Medulla oblongata (tissue), 1 donor: Measurements from ENCODE around the gene RELT.

ENCODE experiments used
- DNase-seq: peaks from one replicate; pipeline ENCODE4 v3.0.0-alpha.2; 2015; ENCODE audit errors: extremely low spot score

RELT gene

DNA sequence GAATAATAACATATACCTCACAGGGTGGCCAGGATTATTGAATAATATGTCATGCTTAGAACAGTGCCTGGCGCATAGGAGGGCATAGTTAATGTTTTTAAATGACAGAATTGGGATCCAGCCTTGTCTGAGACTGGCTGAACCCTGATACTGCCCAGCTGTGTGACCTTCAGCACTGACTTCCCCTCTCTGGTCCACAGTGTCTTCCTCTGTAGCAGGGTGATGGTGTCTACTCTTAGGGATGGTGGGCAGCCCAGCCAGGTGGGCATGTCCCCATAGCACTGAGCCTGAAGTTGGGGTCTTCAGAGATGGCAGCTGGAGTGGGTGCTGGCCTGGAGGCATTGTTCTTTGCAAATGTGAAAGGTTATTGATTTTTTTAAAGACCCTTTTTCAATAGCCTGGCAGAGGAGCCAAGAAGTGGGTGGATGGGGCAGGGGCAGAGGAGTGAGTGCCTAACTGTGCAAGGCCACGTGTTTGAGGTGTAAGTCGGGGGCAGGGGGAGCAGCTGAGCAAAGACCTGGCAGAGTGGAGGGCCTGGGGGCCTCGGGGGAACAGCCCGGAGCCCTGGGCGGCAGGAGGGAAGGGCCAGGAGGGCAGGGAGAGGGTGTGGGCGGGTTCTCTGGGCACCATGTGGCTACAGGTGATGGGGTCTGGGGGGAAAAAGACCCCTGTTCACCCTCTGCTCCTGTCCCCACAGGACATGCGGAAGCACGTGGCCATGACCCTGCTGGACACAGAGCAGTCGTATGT, 29.8 kb upstream of the RELT start:
- DNase-seq, result no peak

DNA sequence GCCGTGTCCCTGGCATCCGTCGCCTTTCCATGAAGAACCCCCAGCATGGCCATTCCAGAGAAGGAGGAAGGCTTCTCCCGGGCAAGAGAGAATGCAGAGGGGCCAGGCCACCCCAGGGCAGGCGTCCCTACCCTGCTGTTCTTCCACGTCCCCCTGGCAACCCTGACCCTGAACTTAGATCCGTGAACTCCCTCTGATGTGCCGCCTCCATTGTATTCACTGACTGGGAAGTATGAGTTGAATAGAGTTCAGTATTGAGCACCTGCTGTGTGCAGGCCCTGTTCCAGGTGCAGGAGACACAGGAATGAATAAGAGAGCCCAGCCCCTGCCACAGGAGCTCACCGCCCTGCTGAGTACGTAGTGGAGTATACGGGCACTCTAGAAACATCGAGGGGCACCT, 29.1 kb upstream of the RELT start:
- no peak for DNase-seq

DNA sequence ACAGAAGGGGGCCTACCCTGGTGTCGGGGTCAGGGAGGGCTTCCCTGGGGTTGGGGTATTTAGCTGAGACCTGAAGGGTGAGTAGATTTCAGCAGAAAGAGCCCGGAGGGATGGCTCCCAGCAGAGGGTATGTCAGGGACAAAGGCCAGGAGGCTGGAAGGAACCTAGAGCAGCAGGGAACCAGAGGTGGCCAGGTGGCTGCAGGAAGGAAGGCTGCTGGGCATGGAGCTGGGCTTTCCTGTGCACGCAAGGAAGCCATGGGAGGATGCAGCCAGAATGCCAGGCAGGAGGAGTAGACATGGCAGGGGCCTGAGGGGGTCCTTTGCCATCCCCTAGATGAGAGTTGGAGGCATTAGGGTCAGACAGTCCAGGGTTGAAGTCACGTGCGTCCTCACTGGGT, 27.4 kb upstream of the RELT start:
- no peak for DNase-seq

- DNase-seq, result no peak
These were observed 26.6 kb upstream of the RELT start for GRCh38 chr11:73349633-73350032.

DNA sequence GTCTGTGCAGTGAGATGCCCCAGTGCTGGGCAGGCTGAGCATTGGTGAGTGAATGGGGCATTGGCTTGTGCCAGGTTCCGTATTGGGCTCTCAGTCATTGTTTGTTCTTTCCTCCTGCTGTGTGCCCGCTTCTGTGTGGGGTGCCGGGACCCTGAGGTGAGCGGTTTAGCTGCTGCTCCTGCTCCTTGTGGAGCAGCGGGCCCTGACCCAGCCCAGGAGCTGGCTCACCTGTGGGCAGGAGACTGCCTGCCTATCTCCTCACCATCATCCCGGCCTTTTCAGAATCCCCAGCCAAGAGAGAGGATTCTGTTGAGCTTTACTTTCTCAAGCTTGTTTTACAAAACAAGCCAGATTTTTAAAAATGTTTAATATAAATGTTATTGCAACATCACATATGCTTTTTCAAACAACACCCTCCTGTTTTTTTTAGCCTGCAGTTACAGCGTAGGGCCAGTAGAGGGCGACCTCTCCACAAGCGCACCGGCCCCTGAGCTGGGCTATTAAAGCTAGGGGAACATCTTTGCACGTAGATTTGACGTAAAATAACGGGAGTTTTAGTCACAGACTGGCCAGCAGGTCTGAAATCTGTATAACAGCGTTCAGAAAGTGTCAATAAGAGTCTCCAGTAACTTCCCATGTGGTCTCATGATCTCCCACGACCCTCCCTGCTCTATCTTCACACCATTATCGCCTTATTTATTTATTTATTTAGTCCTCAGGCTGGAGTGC, 25.1 kb upstream of the RELT start:
- DNase-seq, result peak; percentile 77

DNA sequence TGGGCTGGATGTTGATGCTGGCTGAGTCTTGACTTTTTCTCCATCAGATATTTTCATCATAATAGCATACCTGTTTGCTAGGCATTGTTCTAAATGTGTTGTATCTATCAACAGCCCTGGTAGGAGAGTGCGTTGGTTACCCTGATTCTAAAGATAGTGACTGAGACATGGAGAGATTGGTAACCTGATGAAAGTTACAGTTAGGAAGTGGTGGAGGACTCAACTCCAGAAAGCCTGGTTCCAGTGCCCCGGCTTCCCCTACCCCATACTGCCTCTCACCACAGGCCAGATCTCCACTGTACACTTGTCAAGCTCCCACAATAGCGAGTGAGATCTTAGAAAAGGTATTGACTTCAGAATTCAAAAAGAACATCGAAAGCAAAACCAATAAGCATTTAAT, 22.8 kb upstream of the RELT start:
- DNase-seq, result no peak

GRCh38 chr11:73355109-73355508, 21.1 kb upstream of the RELT start:
- no peak for DNase-seq

DNA sequence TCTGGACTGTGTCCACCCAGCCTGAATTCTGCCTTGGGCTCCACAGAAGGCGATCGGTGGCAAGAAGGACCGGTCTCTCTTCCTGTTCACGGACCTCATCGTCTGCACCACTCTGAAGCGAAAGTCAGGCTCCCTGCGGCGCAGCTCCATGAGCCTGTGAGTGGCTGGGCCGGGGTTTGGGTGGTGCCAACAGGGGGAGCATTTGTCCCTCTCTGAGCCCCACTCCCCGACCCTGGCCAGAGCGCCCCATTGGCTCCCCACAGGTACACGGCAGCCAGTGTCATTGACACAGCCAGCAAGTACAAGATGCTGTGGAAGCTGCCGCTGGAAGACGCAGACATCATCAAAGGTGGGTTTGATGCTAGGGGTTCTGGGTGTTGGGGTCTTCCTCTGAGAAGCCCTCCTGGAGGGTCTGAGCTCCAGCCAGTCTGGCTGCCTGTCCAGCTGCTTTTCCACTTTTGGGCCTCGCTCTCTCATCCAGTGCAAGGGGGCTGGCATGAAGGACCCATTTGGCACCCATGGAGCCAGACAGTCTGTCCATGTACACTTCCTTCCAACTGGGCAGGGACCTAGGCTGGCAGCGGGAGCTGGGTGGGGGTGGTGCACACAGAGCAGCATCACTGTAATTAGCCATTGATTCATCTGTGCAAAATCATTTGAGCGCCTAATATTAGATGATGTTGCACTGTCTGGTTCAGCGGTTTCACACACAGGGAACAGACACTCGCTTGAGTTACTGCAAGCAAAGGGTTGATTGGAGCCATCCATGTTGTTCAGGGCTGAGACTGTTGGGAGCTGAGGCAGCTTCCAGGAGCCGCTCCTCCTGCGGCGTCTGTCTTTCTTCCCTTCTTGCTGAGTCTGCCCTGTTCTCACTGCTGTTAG, 19.0 kb upstream of the RELT start:
- DNase-seq, result no peak

DNA sequence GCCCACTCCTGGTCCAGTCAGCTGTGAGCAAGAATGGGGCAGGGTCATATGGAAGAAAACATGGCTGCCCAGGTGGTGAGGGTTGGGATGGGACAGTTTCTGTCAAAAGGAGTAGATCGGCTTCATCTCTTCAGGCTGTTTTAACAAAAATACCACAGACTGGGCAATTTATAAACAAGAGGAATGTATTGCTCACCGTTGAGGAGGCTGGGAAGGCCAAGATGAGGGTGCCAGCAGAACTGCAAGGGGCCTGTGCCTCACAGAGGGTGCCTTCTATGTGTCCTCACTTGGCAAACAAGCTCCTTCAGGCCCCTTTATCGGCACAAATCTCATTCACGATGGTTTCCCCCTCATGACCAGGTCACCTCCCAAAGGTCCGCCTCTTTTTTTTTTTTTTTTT, 18.1 kb upstream of the RELT start:
- DNase-seq, result no peak

GRCh38 chr11:73359341-73359740, 16.9 kb upstream of the RELT start:
- DNase-seq, result no peak

- peak; percentile 74 for DNase-seq
These were observed 16.1 kb upstream of the RELT start for GRCh38 chr11:73359930-73360742.

GRCh38 chr11:73360743-73361369, 15.3 kb upstream of the RELT start:
- DNase-seq, result no peak

DNA sequence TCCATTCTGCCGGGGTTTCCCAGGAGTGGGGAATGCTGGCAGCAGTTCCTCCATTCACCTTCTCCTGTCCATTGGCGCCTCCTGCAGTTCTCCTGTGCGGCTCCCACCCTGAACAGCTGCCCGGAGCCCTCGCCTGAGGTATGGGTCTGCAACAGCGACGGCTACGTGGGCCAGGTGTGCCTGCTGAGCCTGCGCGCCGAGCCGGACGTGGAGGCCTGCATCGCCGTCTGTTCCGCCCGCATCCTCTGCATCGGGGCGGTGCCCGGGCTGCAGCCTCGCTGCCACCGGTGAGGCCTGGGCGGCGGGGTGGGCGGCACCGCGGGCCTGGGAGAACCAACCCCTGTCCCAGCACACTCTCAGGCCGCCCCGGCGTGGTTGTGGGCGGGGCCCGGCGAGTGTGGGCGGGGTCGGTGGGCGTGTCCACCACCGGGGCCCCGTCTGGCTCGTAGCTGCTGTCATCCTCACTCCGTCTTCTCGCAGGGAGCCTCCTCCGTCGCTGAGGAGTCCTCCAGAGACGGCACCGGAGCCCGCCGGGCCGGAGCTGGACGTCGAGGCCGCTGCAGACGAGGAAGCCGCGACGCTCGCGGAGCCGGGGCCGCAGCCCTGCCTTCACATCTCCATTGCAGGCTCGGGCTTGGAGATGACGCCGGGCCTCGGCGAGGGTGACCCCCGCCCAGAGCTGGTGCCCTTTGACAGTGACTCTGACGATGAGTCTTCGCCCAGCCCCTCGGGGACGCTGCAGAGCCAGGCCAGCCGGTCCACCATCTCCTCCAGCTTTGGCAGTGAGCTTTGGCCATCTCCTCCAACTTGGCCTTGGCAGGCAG, 14.0 kb upstream of the RELT start:
- no peak for DNase-seq

- no peak for DNase-seq
These were observed 13.1 kb upstream of the RELT start for GRCh38 chr11:73363147-73363546.

DNA sequence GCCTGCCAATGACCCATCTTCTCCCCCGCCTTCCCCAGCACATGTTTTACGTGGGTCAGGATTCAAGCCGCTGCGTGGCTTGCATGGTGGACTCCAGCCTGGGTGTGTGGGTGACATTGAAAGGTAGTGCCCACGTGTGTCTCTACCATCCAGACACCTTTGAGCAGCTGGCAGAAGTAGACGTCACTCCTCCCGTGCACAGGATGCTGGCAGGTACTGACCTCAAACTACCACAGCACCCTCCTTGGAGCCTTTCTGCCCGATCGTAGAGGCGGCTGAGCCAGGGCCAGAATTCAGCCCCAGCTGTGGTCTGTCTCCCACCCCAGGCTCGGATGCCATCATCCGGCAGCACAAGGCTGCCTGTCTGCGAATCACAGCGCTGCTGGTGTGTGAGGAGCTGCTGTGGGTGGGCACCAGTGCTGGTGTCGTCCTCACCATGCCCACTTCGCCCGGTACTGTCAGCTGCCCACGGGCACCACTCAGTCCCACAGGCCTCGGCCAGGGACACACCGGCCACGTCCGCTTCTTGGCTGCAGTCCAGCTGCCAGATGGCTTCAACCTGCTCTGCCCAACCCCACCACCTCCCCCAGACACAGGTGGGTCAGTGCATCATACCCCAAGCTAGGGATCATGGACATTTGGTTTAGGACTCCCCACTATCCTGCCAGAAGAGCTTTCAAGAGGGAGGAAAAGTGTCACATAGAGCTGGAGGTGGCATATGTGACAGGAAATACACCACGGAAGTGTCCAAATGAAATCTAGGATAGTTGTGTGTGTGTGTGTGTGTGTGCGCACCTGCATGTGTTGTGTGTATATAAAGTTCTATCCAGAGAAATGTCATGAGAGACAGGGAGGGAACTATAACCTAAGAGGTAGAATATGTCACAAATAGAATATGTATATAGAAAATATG, 10.6 kb upstream of the RELT start:
- DNase-seq, result no peak

DNA sequence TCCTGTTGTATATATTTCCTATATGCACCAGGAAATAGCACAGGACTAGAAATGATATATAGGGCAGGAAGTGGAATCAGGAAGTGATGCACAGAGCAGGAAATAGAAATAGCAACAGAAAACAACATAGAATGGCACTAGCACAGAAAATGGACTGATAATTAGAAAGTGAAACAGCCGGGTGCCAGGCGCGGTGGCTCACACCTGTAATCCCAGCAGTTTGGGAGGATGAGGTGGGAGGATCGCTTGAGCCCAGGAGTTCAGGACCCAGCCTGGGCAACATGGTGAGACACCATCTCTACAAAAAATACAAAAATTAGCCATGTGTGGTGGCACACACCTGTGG, 10.0 kb upstream of the RELT start:
- DNase-seq, result no peak

DNA sequence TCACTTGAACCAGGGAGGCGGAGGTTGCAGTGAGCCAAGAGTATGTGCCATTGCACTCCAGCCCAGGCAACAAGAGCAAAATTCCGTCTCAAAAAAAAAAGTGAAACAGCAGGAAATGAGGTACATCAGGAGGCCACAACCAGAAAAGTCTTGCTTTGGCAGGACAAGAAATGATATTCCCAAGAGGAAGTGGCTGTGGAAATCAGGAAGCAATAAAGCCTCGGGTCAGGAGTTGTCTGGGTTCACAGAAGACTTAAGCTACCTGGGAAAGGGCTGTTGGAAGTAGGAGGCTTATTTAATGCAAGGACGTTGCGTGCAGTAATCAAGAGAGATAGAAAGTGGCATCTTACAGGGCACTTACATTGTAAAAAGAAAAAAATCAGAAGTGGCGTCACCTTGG, 9.2 kb upstream of the RELT start:
- DNase-seq, result no peak

DNA sequence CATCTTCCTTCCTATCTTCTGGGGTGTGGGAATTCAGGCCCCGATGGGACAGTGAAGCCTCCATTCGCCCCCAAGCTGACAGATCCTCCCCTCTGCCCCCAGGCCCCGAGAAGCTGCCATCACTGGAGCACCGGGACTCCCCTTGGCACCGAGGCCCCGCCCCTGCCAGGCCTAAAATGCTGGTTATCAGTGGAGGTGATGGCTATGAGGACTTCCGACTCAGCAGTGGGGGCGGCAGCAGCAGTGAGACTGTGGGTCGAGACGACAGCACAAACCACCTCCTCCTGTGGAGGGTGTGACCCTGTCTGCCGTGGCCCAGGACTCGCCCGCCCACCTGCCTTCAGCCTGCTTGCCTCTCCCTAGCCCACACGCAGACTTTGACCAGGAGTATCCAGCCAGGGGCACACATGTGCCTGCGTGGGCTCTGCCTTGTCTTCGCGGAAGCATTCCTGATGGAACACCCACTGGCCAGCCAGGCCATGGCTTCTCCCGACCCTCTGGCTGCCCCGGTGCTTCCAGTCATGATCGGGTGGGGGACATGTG, 8.6 kb upstream of the RELT start:
- no peak for DNase-seq

DNA sequence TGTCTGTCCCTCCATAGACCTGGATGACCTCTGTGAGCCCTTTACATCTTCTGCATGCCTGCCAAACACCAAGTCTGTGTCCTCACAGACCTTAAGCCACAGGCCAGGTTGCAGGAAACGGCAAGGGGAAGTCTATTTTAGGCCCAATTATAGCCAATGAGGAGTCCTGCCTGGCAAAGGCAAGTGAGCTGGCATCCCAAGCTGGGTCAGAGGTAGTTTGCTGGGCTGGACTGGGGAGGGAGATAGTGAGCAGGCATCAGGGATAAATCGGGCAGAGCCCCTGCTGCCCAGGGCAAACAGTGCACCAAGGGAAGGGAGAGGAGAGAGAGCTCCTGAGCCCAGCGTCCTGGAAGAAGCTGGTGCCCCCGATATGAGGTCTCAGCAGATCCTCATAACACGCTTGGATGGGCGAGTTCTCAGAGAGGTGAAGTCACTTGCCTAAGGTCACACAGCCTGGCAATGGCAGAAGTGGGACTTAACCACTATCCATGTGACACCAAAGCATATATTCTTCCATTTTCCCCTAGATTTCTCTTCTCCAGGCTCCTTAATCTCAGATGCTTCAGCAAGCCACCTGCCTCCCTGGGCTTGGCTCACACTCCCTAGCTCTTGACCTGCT, 3.7 kb upstream of the RELT start:
- no peak for DNase-seq
